B cell (primary cell): Measurements from ENCODE around the gene TBC1D1. TPM values are rescaled to one million over a fixed set of nuclear protein-coding genes. Genes with fewer than 3 reads are reported as not detected.

ENCODE experiments used
- ATAC-seq: fragments of 200-7000 bp; cut with Tn5 transposase; one replicate; pipeline ENCODE4 v1.10.0; 2021; ENCODE audit warnings: low read depth, mild to moderate bottlenecking, moderate number of reproducible peaks, moderate library complexity
- CTCF ChIA-PET: fragments of 350-600 bp; sonication (Branson Sonifier 250); formaldehyde crosslinking; loops from one replicate; lab custom pipeline; 2021; ENCODE audit warnings: antibody characterized with exemption, inconsistent platforms; lab: Charles Lee
- POLR2A ChIA-PET: fragments of 350-600 bp; sonication (Branson Sonifier 250); formaldehyde crosslinking; loops from one replicate; lab custom pipeline; 2021; ENCODE audit warnings: antibody characterized with exemption; lab: Charles Lee
- DNase-seq: peaks from one replicate; pipeline ENCODE4 v3.0.0; 2013
- H2AFZ ChIP-seq: 2 replicates; pipeline ENCODE4 v1.6.1; 2012; ENCODE audit warnings: mild to moderate bottlenecking, low read depth, low read length; ENCODE audit not compliant: insufficient read depth, poor library complexity, severe bottlenecking
- H3K27ac ChIP-seq, 2 donors: 1 replicate in 1 of 2; 2 replicates in 1 of 2; pipeline ENCODE4 v1.5.1; 2012 to 2013; ENCODE audit warnings: low read length in 2 of 2, mild to moderate bottlenecking in 2 of 2, moderate library complexity in 1 of 2
- H3K27me3 ChIP-seq, 4 experiments: fragments of 200-600 bp in 1 of 4; sonication (generic) in 1 of 4; replicated peaks in 1 of 4; 1 replicate in 2 of 4; 2 replicates in 2 of 4; pipeline versions ENCODE4 v1.6.1 to v1.7.0; 2013 to 2016; ENCODE audit warnings: low read length in 3 of 4, mild to moderate bottlenecking in 2 of 4, mixed read lengths in 1 of 4, moderate library complexity in 1 of 4; ENCODE audit not compliant: insufficient read depth in 4 of 4, control insufficient read depth in 3 of 4; ENCODE audit errors: control extremely low read depth in 1 of 4
- H3K36me3 ChIP-seq, 2 experiments: replicated peaks in 1 of 2; 1 replicate in 1 of 2; 2 replicates in 1 of 2; pipeline versions ENCODE4 v1.6.1 to v1.7.1; 2013; ENCODE audit warnings: low read length in 1 of 2; ENCODE audit not compliant: insufficient read depth in 2 of 2, control insufficient read depth in 1 of 2; ENCODE audit errors: control extremely low read depth in 1 of 2, extremely low read depth in 1 of 2
- H3K4me1 ChIP-seq, 2 donors: fragments of 200-600 bp in 1 of 2; sonication (generic) in 1 of 2; 1 replicate in 1 of 2; 2 replicates in 1 of 2; pipeline versions ENCODE4 v1.5.1 to v1.6.1; 2013 to 2017; ENCODE audit warnings: low read length in 2 of 2; ENCODE audit not compliant: control insufficient read depth in 2 of 2, insufficient read depth in 2 of 2
- H3K4me2 ChIP-seq: replicated peaks from 2 replicates; pipeline ENCODE3; 2012; ENCODE audit warnings: mild to moderate bottlenecking, low read depth, low read length; ENCODE audit not compliant: poor library complexity, severe bottlenecking
- H3K4me3 ChIP-seq, 5 experiments: fragments of 200-600 bp in 1 of 5; sonication (generic) in 1 of 5; 1 replicate in 3 of 5; 2 replicates in 2 of 5; pipeline versions ENCODE4 v1.5.1 to v1.7.0; 2011 to 2016; ENCODE audit warnings: low read length in 4 of 5, mild to moderate bottlenecking in 4 of 5, low read depth in 2 of 5, control low read depth in 1 of 5, moderate library complexity in 1 of 5; ENCODE audit not compliant: insufficient read depth in 1 of 5; ENCODE audit errors: control extremely low read depth in 1 of 5, extremely low read depth in 1 of 5
- H3K79me2 ChIP-seq: fragments of 200-600 bp; sonication (generic); one replicate; pipeline ENCODE4 v1.6.0; 2016; ENCODE audit warnings: low read length; ENCODE audit not compliant: control insufficient read depth, insufficient read depth
- H3K9ac ChIP-seq: fragments of 200-600 bp; sonication (generic); 2 replicates; pipeline ENCODE4 v1.6.1; 2017; ENCODE audit warnings: mild to moderate bottlenecking, low read length, moderate library complexity
- H3K9me3 ChIP-seq, 3 donors: one replicate each; pipeline versions ENCODE4 v1.6.1 to v1.7.1; 2013; ENCODE audit warnings: low read length in 2 of 3; ENCODE audit not compliant: control insufficient read depth in 2 of 3, insufficient read depth in 1 of 3; ENCODE audit errors: control extremely low read depth in 1 of 3
- H4K20me1 ChIP-seq: 2 replicates; pipeline ENCODE4 v1.6.0; 2012; ENCODE audit warnings: mild to moderate bottlenecking, low read length; ENCODE audit not compliant: insufficient read depth, control insufficient read depth, poor library complexity, severe bottlenecking
- H3K27ac Mint-ChIP-seq: one replicate; pipeline ENCODE4 v1.8.0; 2021; ENCODE audit warnings: mixed read lengths
- H3K27me3 Mint-ChIP-seq: one replicate; pipeline ENCODE4 v1.8.0; 2021; ENCODE audit warnings: mixed read lengths
- H3K4me1 Mint-ChIP-seq: one replicate; pipeline ENCODE4 v1.8.0; 2021; ENCODE audit warnings: mixed read lengths
- H3K4me3 Mint-ChIP-seq: one replicate; pipeline ENCODE4 v1.8.0; 2021; ENCODE audit warnings: mixed read lengths
- H3K9me3 Mint-ChIP-seq: one replicate; pipeline ENCODE4 v1.8.0; 2022; ENCODE audit warnings: mixed read lengths; ENCODE audit not compliant: insufficient read depth
- CTCF ChIP-seq: fragments of 200-600 bp; IDR thresholded peaks from one replicate; pipeline ENCODE4 v1.8.0; 2022; ENCODE audit warnings: antibody characterized with exemption, mild to moderate bottlenecking
- EZH2 ChIP-seq: IDR thresholded peaks from 2 replicates; pipeline ENCODE4 v1.6.1; 2012; ENCODE audit warnings: borderline replicate concordance, low read depth, mild to moderate bottlenecking, moderate library complexity, low read length; ENCODE audit not compliant: insufficient read depth, poor library complexity, severe bottlenecking
- WGBS: methylation state at CpG from one replicate; pipeline ENCODE4 v1.1.5; 2013; ENCODE audit warnings: missing lambda C conversion rate; ENCODE audit not compliant: insufficient coverage; 5-methylcytosine and 5-hydroxymethylcytosine counted together
- intact Hi-C: fragments of 100-400 bp; cut with micrococcal nuclease; formaldehyde crosslinking; loops from one replicate; pipeline ENCODE4 v1.10.0; 2022
- polyA plus RNA-seq: library from polyadenylated mRNA; depleted of rRNA; stranded (reverse); fragments of >200 nt; gene quantifications from 2 replicates; pipeline ENCODE4 v1.2.3, GENCODE V29; 2012
- total RNA-seq, 2 donors: library from RNA; stranded (reverse); fragments of 120-200 nt in 1 of 2; gene quantifications; 1 replicate in 1 of 2; 2 replicates in 1 of 2; pipeline versions ENCODE4 v1.2.3 to v1.2.4, GENCODE V29; 2013 to 2022

TBC1D1 gene
- total and polyA plus RNA-seq, 2 donors (not counting 1 experiment from before 2014, with no cell fraction given) = 88.2 to 98.7 TPM

- Mint-ChIP-seq H3K4me1 (no peaks in the 10 kb centered on the region), H3K27me3 (no peaks in the 10 kb centered on the region), H3K4me3 (no peak overlapping the region), H3K27ac (no peak overlapping the region), H3K9me3 (no peaks in the 10 kb centered on the region)
- Histone ChIP-seq H3K79me2 (no peaks in the 10 kb centered on the region), H3K9ac (no peak overlapping the region), H3K9me3 (no peaks in the 10 kb centered on the region), H2AFZ (no peak overlapping the region), H3K27ac (no peak overlapping the region), H3K27me3 (no peaks in the 10 kb centered on the region), H3K4me2 (no peak overlapping the region), H3K4me3 (no peak overlapping the region), H4K20me1 (no peaks in the 10 kb centered on the region), H3K4me1 (no peaks in the 10 kb centered on the region), H3K36me3 (peaks cover 7 to 68% of the 10 kb centered on the region in 2 experiments)
- CTCF ChIA-PET = interaction anchor here (0.5 to 1.7 kb wide), 2 partner anchors 580 to 1085 kb away, joined by 3 to 4 read pairs; no protein-coding TSS in a partner anchor
- no peak for TF ChIP-seq EZH2
- TF ChIP-seq CTCF = no peak
- intact Hi-C loops = no loop called here
- POLR2A ChIA-PET = no interaction called here
- DNase-seq (no peak), ATAC-seq (no peak)
- 98% methylated on average over 4 of the region's 8 CpGs for WGBS
Measured at GRCh38 chr4:38095691-38096090, 204.8 kb downstream of the TBC1D1 start.

GRCh38 chr4:38097818-38098217, 206.9 kb downstream of the TBC1D1 start:
- DNase-seq = no peak
- H2AFZ ChIP-seq = no peak overlapping the region
- no peaks in the 10 kb centered on the region for H3K9me3 ChIP-seq
- H3K79me2 ChIP-seq = no peaks in the 10 kb centered on the region
- Mint-ChIP-seq H3K27ac (no peak overlapping the region), H3K4me1 (no peaks in the 10 kb centered on the region), H3K9me3 (no peaks in the 10 kb centered on the region), H3K27me3 (no peaks in the 10 kb centered on the region), H3K4me3 (no peak overlapping the region)
- CTCF ChIA-PET = no interaction called here
- POLR2A ChIA-PET = interaction anchor here (0.7 kb wide), 2 partner anchors 135 to 1225 kb away, joined by 3 read pairs; no protein-coding TSS in a partner anchor
- intact Hi-C loops = no loop called here
- WGBS = 93% methylated on average over 4 of the region's 4 CpGs
- H3K4me2 ChIP-seq = no peak overlapping the region
- ATAC-seq = no peak
- peaks cover 7 to 69% of the 10 kb centered on the region in 2 experiments for H3K36me3 ChIP-seq
- no peak overlapping the region for H3K9ac ChIP-seq
- no peak overlapping the region for H3K27ac ChIP-seq
- H3K27me3 ChIP-seq = no peaks in the 10 kb centered on the region
- H3K4me3 ChIP-seq = no peak overlapping the region
- H4K20me1 ChIP-seq = no peaks in the 10 kb centered on the region
- TF ChIP-seq EZH2 = no peak
- TF ChIP-seq CTCF = no peak
- H3K4me1 ChIP-seq = no peaks in the 10 kb centered on the region
